ENCODE data around the gene RMDN2. TPM values are rescaled to one million over a fixed set of nuclear protein-coding genes. Genes with fewer than 3 reads are reported as not detected.

RMDN2 gene
- total RNA-seq, 1 donor from 2014 or later: 6.5 TPM

DNA sequence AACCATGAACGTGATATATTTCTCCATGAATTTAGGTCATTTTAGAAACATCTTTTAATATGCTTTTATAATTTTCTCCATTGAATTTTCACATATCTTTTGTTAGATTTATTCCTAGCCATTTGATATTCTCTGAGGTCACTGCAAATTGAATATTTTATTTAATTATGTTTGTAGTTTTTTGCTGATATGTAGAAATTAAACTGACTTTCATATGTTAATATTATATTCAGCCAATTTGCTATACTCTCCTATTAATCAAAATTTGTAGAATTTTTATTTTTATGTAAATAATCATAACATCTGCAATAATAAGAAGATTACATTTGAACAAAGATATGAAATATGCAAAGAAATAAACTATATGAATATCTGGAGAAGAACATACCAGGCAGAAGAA lies 46.9 kb downstream of the RMDN2 start:
- intact Hi-C loops (cut with micrococcal nuclease): no loop called here
- Histone ChIP-seq H3K4me1 (no peaks in the 10 kb centered on the region), H3K4me3 (no peak overlapping the region), H3K9me3 (replicated peaks) (peaks cover 4% of the 10 kb centered on the region), H3K27ac (replicated peaks) (no peak overlapping the region), H3K36me3 (no peaks in the 10 kb centered on the region), H3K27me3 (ENCODE audit: low read depth) (no peaks in the 10 kb centered on the region)
- DNase-seq: no peak
- TF ChIP-seq, protein P1, sequence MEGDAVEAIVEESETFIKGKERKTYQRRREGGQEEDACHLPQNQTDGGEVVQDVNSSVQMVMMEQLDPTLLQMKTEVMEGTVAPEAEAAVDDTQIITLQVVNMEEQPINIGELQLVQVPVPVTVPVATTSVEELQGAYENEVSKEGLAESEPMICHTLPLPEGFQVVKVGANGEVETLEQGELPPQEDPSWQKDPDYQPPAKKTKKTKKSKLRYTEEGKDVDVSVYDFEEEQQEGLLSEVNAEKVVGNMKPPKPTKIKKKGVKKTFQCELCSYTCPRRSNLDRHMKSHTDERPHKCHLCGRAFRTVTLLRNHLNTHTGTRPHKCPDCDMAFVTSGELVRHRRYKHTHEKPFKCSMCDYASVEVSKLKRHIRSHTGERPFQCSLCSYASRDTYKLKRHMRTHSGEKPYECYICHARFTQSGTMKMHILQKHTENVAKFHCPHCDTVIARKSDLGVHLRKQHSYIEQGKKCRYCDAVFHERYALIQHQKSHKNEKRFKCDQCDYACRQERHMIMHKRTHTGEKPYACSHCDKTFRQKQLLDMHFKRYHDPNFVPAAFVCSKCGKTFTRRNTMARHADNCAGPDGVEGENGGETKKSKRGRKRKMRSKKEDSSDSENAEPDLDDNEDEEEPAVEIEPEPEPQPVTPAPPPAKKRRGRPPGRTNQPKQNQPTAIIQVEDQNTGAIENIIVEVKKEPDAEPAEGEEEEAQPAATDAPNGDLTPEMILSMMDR (IDR thresholded peaks at IDR 0.05; ENCODE audit: borderline replicate concordance): no peak

DNA sequence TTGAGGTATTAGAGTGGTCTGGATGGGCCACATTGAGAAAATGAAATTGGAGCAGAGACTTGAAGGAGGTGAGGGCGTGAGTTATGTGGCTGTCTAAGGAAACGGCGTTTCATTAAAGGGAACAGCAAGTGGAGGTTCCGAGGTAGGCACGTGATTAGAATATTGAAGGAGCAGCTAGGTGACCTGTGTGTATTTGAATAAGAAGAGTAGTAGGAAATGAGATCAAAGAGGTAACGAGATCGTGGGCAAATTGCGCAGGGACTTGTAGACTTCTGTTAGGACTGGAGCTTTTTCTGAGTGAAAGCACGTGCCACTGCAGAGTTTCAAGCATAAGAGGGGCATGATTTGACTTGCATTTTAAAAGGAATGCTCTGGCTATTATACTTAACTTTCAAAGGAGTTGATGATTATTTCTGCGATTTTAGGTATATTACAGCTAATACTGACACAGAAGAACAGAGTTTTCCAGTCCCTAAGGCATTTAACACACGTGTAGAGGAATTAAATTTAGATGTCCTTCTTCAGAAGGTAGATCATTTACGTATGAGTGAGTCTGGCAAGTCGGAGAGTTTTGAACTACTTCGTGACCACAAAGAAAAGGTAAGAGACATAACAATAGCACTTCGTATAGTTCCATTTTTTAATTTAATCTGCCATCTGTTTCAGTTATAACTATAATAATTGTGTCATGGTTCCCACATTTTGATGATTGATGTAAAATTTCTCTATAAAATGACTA lies 48.7 kb downstream of the RMDN2 start:
- Histone ChIP-seq H3K27me3 (ENCODE audit: low read depth) (no peaks in the 10 kb centered on the region), H3K4me3 (no peak overlapping the region), H3K36me3 (no peaks in the 10 kb centered on the region), H3K27ac (replicated peaks) (no peak overlapping the region), H3K4me1 (no peaks in the 10 kb centered on the region), H3K9me3 (replicated peaks) (no peaks in the 10 kb centered on the region)
- no peak for DNase-seq
- intact Hi-C loops (cut with micrococcal nuclease): no loop called here
- TF ChIP-seq, protein P1 (IDR thresholded peaks at IDR 0.05; ENCODE audit: borderline replicate concordance): no peak

DNA sequence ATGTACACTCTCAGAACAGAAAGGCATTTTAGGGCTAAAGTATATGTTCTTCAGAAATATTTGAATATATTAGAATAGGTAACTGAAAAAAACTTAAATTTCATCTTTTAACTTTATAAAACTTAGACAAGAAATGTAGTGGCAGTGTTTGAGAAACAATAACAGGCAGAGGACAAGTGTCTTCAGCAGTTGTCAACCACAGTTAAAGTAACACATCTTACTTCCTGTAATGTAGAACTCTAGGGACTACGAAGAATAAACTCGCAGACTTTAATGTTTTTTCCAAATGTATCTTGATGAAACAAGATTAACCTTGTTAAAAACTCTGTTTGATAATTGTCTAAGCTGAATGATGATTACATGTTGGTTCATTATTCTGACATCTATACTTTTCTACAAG lies 50.7 kb downstream of the RMDN2 start:
- no peak overlapping the region for H3K27ac ChIP-seq (replicated peaks)
- no peaks in the 10 kb centered on the region for H3K4me1 ChIP-seq
- intact Hi-C loops (cut with micrococcal nuclease): no loop called here
- H3K36me3 ChIP-seq: no peaks in the 10 kb centered on the region
- TF ChIP-seq, protein P1 (IDR thresholded peaks at IDR 0.05; ENCODE audit: borderline replicate concordance): no peak
- DNase-seq: no peak
- no peaks in the 10 kb centered on the region for H3K27me3 ChIP-seq (ENCODE audit: low read depth)
- no peaks in the 10 kb centered on the region for H3K9me3 ChIP-seq (replicated peaks)
- no peak overlapping the region for H3K4me3 ChIP-seq

DNA sequence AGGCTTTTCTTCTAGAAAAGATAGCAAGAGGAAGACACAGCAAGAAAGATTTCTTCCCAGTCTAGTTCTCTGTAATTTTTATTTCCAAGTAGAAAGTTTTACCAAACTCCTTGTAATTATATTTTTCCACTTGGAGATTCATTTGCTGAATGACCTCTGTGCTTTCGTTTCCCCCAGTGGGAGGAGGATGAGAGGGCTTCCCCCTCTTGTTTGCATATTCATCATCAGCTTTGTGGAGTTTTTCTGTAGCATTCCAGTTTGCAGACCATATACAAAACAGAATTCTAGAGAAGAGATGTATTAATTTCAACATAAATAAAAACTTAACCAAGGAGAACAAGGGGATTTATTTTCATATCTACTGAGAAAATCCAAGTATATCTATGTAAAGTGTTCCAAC lies 51.3 kb downstream of the RMDN2 start:
- TF ChIP-seq, protein P1 (IDR thresholded peaks at IDR 0.05; ENCODE audit: borderline replicate concordance): no peak
- intact Hi-C loops (cut with micrococcal nuclease): no loop called here
- Histone ChIP-seq H3K27ac (replicated peaks) (no peak overlapping the region), H3K4me3 (no peak overlapping the region), H3K36me3 (no peaks in the 10 kb centered on the region), H3K27me3 (ENCODE audit: low read depth) (no peaks in the 10 kb centered on the region), H3K9me3 (replicated peaks) (no peaks in the 10 kb centered on the region), H3K4me1 (no peaks in the 10 kb centered on the region)
- DNase-seq: no peak

DNA sequence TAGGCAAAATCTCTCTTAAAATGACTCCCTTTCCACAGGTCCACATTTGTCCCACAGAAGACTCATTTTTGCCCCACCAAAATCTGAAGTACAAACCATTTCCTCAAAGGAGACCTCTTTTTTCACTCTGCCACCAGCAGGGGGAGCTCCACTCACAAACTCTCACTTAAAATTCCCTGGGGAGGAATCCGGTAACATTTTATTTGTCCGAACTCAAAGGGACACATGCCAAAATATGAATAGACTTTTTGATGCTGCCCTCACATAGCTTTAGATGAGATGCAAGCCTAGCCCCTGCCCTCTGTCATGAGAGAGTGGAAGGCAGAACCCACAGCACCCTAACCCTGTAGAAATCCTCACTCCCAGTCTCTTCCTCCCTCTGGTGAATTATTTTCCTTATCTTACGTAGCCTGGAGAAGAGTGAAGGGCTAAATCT lies 57.1 kb downstream of the RMDN2 start:
- Histone ChIP-seq H3K27ac (replicated peaks) (no peak overlapping the region), H3K4me1 (peaks cover 4% of the 10 kb centered on the region), H3K27me3 (ENCODE audit: low read depth) (no peaks in the 10 kb centered on the region), H3K4me3 (peak overlapping the region; percentile 52), H3K36me3 (no peaks in the 10 kb centered on the region), H3K9me3 (replicated peaks) (no peaks in the 10 kb centered on the region)
- DNase-seq: peak; percentile 64
- intact Hi-C loops (cut with micrococcal nuclease): loop anchor here (5.0 to 10.0 kb wide), 2 partner anchors 133 to 295 kb away; no protein-coding TSS in a partner anchor
- TF ChIP-seq, protein P1 (IDR thresholded peaks at IDR 0.05; ENCODE audit: borderline replicate concordance): peak; percentile 90
